Hair follicle dermal papilla cell (primary cell): ENCODE data around the gene HIBADH. TPM values are rescaled to one million over a fixed set of nuclear protein-coding genes. Genes with fewer than 3 reads are reported as not detected.

Experiments used
- total RNA-seq: library from RNA; depleted of rRNA; stranded (reverse); fragments of >200 nt; gene quantifications from 2 replicates; pipeline ENCODE4 v1.2.3, GENCODE V29; 2012

HIBADH gene
- 49.7 and 59.6 TPM in 2 replicates for total RNA-seq

DNA sequence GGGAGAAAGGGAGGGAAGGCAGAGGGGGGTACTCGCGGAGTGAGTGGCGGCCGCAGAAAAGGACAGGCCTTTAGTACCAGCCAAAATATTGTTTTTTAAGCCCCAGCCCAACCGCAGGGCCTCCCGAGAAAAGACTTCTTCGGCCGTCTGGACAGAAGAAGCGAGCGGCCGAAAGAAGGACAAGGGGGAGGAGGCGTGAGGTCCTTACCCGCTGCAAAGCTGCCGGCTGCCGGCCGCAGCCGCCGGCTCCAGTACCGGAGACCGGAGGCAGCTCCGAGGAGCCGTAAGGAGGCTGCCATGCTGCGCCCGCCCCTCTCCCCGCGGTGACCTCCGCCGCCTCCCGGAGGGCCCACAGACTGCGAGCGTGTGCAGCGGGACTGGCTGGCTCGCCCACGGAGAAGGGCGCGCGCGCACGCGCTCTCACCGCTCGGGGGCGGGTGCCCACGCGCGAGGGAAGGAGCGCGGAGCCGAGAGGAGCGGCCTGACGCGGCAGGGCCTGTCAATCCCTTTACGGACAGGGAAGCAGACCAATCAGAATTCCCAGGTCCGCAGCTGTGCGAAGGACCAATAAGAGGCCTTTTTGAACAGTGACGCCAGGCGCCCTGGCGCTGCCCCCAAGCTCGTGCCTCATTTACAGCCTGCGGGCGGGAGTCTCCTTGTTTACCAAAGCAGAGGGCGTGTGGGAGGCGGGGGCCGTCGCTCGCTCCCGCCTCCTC, at the start of gene HIBADH:
Gene HIBADH, minus strand, starts transcription at position 394 of the 716 bp plus-strand sequence. Its CDS starts 95 bp downstream, at position 299.

Other genes with a start within 250 kb of the HIBADH start
- 73.2 and 78.4 TPM in 2 replicates for gene TAX1BP1, start 77.3 kb upstream of the HIBADH start, total RNA-seq